ENCODE data around the gene MORN3. TPM values are rescaled to one million over a fixed set of nuclear protein-coding genes. Genes with fewer than 3 reads are reported as not detected.
"Not testable (repeated sequence)": the region's sequence is repeated elsewhere in the genome, so short reads cannot be mapped to it uniquely, and the experiment has no call there.

Gene MORN3
- total RNA-seq, 1 donor from 2014 or later = 2.7 TPM

- intact Hi-C loops (cut with micrococcal nuclease) = loop anchor here (1.0 kb wide), 1 partner anchor 11 kb away; no protein-coding TSS in a partner anchor
Measured at GRCh38 chr12:121648458-121649028, 20.9 kb downstream of the MORN3 start.

- intact Hi-C loops (cut with micrococcal nuclease) = no loop called here
Measured at GRCh38 chr12:121641343-121641630, 28.2 kb downstream of the MORN3 start.

- intact Hi-C loops (cut with micrococcal nuclease) = no loop called here
Measured at GRCh38 chr12:121638298-121639202, 30.9 kb downstream of the MORN3 start.

- intact Hi-C loops (cut with micrococcal nuclease) = loop anchor here (1.0 kb wide), 2 partner anchors 10 to 12 kb away; no protein-coding TSS in a partner anchor
Measured at GRCh38 chr12:121637231-121637914, 32.1 kb downstream of the MORN3 start.

- intact Hi-C loops (cut with micrococcal nuclease) = no loop called here
Measured at GRCh38 chr12:121634836-121635235, 34.6 kb downstream of the MORN3 start.

GRCh38 chr12:121633833-121634196 lies 35.6 kb downstream of the MORN3 start:
- intact Hi-C loops (cut with micrococcal nuclease) = not testable (repeated sequence)

- intact Hi-C loops (cut with micrococcal nuclease) = no loop called here
Measured at GRCh38 chr12:121632069-121632970, 37.1 kb downstream of the MORN3 start.

- intact Hi-C loops (cut with micrococcal nuclease) = no loop called here
Measured at GRCh38 chr12:121630791-121631355, 38.6 kb downstream of the MORN3 start.

GRCh38 chr12:121628536-121628935 lies 40.9 kb downstream of the MORN3 start:
- intact Hi-C loops (cut with micrococcal nuclease) = loop anchor here (5.0 kb wide), 1 partner anchor 331 kb away; the partner anchor contains the start of gene CAMKK2

- intact Hi-C loops (cut with micrococcal nuclease) = loop anchor here (5.0 kb wide), 1 partner anchor 331 kb away; the partner anchor contains the start of gene CAMKK2
Measured at GRCh38 chr12:121628037-121628436, 41.4 kb downstream of the MORN3 start.

- intact Hi-C loops (cut with micrococcal nuclease) = loop anchor here (1.0 to 5.0 kb wide), 14 partner anchors 10 to 599 kb away; partner anchors contain the start of genes CAMKK2, DIABLO and RNF34
Measured at GRCh38 chr12:121626853-121627640, 42.4 kb downstream of the MORN3 start.

- intact Hi-C loops (cut with micrococcal nuclease) = loop anchor here (1.0 to 5.0 kb wide), 9 partner anchors 33 to 600 kb away; partner anchors contain the start of genes CAMKK2, DIABLO and RNF34
Measured at GRCh38 chr12:121626087-121626852, 43.2 kb downstream of the MORN3 start, which contains the start of gene ORAI1. ORAI1 (plus strand) TSS chr12:121626530.

GRCh38 chr12:121620333-121620891 lies 49.0 kb downstream of the MORN3 start:
- intact Hi-C loops (cut with micrococcal nuclease) = no loop called here

GRCh38 chr12:121618659-121619233 lies 50.7 kb downstream of the MORN3 start:
- intact Hi-C loops (cut with micrococcal nuclease) = no loop called here

- intact Hi-C loops (cut with micrococcal nuclease) = no loop called here
Measured at GRCh38 chr12:121614872-121615467, 54.5 kb downstream of the MORN3 start.

- intact Hi-C loops (cut with micrococcal nuclease) = no loop called here
Measured at GRCh38 chr12:121613462-121613861, 56.0 kb downstream of the MORN3 start.

- intact Hi-C loops (cut with micrococcal nuclease) = no loop called here
Measured at GRCh38 chr12:121611306-121611705, 58.1 kb downstream of the MORN3 start.
